Ishikawa (cell line): ENCODE data around the gene NRCAM.

Experiments used
- CEBPB ChIP-seq: IDR thresholded peaks from 2 replicates; pipeline ENCODE4 v1.6.1; 2012
- CREB1 ChIP-seq: IDR thresholded peaks from 2 replicates; pipeline ENCODE4 v1.6.1; 2012; ENCODE audit warnings: low read depth
- EGR1 ChIP-seq: IDR thresholded peaks from 2 replicates; pipeline ENCODE4 v1.6.1; 2012
- EP300 ChIP-seq: IDR thresholded peaks from 2 replicates; pipeline ENCODE4 v1.6.1; 2012; ENCODE audit warnings: borderline replicate concordance
- FOXM1 ChIP-seq: IDR thresholded peaks from 2 replicates; pipeline ENCODE4 v1.6.1; 2012; ENCODE audit warnings: low read depth, borderline replicate concordance
- NFIC ChIP-seq: IDR thresholded peaks from 2 replicates; pipeline ENCODE4 v1.6.1; 2012
- TAF1 ChIP-seq: IDR thresholded peaks from 2 replicates; pipeline ENCODE4 v1.6.1; 2012; ENCODE audit warnings: low read depth, mild to moderate bottlenecking
- TCF12 ChIP-seq: IDR thresholded peaks from 2 replicates; pipeline ENCODE4 v1.6.1; 2012; ENCODE audit warnings: low read depth
- TEAD4 ChIP-seq: IDR thresholded peaks from 2 replicates; pipeline ENCODE4 v1.6.1; 2012
- YY1 ChIP-seq: IDR thresholded peaks from 2 replicates; pipeline ENCODE4 v1.6.1; 2012; ENCODE audit warnings: low read depth
- TF ChIP-seq, protein P1 (sequence below): IDR thresholded peaks from 2 replicates; pipeline ENCODE4 v1.6.1; 2012
- TF ChIP-seq, protein P2 (sequence below): IDR thresholded peaks from 2 replicates; pipeline ENCODE4 v1.6.1; 2012
- TF ChIP-seq, protein P3 (sequence below): IDR thresholded peaks from 2 replicates; pipeline ENCODE4 v1.6.1; 2012; ENCODE audit warnings: low read depth, mild to moderate bottlenecking

DNA sequence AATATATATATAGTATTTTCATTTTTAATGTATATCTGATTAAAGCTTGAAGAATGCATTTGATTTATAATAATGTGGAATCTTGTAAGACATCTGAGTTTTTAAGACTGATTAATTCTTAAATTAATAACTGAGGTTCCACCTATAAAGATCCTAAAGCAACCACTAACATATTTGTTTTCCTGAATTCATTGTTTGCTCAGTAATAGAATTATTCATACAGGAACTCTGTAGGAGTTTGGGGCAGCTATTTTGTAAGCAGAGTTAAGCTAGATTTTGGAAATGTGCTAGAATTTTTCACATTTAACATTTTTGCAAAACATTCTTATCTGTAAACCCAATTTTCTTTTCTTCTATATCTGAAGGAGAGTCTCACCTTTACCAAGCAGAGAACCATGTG, 88.9 kb downstream of the NRCAM start:
- TF ChIP-seq CEBPB (no peak), FOXM1 (no peak), YY1 (no peak), EP300 (no peak), CREB1 (no peak), EGR1 (no peak), TCF12 (no peak), TAF1 (no peak), TEAD4 (no peak), NFIC (no peak)
- TF ChIP-seq, protein P1, sequence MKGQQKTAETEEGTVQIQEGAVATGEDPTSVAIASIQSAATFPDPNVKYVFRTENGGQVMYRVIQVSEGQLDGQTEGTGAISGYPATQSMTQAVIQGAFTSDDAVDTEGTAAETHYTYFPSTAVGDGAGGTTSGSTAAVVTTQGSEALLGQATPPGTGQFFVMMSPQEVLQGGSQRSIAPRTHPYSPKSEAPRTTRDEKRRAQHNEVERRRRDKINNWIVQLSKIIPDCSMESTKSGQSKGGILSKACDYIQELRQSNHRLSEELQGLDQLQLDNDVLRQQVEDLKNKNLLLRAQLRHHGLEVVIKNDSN = no peak
- TF ChIP-seq, protein P2, sequence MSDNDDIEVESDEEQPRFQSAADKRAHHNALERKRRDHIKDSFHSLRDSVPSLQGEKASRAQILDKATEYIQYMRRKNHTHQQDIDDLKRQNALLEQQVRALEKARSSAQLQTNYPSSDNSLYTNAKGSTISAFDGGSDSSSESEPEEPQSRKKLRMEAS = no peak
- TF ChIP-seq, protein P3, sequence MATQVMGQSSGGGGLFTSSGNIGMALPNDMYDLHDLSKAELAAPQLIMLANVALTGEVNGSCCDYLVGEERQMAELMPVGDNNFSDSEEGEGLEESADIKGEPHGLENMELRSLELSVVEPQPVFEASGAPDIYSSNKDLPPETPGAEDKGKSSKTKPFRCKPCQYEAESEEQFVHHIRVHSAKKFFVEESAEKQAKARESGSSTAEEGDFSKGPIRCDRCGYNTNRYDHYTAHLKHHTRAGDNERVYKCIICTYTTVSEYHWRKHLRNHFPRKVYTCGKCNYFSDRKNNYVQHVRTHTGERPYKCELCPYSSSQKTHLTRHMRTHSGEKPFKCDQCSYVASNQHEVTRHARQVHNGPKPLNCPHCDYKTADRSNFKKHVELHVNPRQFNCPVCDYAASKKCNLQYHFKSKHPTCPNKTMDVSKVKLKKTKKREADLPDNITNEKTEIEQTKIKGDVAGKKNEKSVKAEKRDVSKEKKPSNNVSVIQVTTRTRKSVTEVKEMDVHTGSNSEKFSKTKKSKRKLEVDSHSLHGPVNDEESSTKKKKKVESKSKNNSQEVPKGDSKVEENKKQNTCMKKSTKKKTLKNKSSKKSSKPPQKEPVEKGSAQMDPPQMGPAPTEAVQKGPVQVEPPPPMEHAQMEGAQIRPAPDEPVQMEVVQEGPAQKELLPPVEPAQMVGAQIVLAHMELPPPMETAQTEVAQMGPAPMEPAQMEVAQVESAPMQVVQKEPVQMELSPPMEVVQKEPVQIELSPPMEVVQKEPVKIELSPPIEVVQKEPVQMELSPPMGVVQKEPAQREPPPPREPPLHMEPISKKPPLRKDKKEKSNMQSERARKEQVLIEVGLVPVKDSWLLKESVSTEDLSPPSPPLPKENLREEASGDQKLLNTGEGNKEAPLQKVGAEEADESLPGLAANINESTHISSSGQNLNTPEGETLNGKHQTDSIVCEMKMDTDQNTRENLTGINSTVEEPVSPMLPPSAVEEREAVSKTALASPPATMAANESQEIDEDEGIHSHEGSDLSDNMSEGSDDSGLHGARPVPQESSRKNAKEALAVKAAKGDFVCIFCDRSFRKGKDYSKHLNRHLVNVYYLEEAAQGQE = no peak
